NCI-H1048 (cell line): Measurements from ENCODE around the gene HIVEP3.

ENCODE experiments used
- DNase-seq: peaks from one replicate; lab custom pipeline; 2025; lab: John Stamatoyannopoulos, UW

The HIVEP3 gene

DNA sequence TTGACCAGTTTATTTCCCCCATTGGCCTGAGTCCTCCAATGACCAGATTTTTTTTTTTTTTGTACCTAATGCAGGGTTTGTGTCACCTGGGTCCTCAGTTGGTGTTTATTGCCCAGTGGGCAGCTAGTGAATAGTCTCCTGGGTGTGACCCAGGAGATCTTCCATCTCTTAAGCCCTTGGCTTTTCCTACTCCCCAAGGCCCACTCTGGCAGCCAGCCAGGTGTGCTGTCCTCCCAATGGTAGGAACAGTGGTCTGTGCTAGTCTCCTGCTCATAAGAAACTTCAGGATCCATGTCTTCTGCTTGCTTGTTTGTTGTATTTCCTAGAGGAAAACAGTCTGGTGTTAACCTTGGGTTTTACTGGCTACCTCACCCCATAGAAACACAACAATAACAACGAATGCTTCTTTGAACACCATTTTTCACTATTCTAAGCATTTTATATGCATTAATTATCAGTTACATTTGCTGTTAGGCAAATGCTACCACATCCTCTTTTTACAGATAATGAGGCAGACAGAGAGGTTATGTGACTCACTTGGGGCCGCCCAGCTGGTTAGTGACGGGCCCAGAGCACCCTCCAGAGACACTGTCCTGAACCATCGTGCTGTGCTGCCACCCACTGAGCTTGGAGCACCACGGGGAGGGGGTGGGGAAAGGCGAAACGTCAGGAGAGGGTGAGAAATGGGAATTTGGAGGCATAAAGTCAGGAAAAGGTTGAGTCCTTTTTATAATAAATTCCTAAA, 107.5 kb downstream of the HIVEP3 start:
- DNase-seq = no peak

- no peak for DNase-seq
These were observed 108.3 kb downstream of the HIVEP3 start for GRCh38 chr1:41810446-41810845.

- no peak for DNase-seq
These were observed 109.0 kb downstream of the HIVEP3 start for GRCh38 chr1:41809692-41810091.

DNA sequence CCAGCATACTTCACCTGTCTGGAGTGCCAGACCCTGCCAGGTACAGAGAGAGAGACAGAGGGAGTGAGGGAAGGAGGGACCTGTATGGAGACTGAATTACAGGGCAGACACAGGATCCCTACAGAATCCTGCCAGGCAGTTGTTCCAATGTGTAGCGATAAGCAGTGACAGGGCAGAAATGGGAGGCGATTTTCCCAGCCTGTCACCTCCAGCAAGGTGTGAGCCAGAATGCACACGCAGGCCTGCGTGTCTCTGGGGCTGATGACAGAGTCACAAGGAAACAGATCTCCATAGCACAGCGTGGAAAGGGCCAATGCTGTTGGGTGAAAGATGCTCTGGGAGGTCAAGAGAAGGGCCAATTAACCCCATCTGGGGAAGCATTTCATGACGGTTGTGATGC, 111.3 kb downstream of the HIVEP3 start:
- DNase-seq = no peak

DNA sequence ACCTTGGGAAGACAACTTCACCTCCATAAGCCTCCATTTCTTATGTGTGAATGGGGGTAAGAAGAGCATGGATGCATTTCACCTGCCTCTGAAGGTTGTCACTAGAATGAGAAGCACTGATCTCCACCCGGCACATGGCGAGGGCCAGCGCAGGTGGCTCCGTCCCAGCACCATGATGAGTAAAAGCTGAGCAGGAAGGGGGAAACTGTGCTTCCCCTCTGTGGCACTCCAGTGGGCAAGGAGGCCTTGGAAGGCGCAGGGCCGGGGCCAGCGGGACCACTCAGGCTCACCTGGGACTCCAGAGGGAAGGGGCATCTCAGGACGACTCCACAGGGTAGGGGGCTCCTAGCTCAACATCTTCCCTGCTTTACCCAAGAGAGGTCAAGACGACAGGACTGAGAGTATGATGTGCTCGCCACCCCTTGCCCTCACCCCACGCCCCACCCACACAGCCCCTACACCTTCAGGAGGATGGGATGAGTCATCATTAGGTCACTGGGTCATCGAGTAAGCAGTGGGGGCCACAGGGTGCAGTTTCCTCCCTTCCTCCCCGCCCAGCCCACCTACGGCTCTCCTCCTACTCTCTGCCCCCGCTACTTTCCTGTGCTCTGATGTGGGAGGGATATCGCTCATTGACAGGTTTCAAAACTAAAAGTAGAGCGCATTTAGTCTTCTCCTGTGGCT, 112.1 kb downstream of the HIVEP3 start:
- DNase-seq = no peak

- DNase-seq = no peak
These were observed 112.8 kb downstream of the HIVEP3 start for GRCh38 chr1:41805771-41806471.

DNA sequence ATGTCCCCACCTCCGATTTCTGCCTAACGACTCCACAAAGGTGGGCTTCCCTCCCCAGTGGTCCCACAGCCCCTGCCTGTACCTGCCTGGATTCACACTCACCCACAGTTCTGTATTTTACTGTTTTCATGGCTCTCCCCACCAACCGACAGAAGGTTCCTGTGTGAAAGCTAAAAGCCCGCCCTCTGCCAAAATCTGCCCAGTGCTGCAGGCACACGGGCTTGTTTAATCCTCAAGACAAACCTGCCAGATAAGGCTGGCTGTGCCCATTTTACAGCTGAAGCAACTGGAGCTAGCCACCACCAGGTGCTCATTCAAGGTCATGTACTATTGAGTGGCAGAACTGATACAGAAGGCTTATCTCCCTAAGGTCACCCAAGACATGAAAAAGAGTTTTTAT, 114.5 kb downstream of the HIVEP3 start:
- DNase-seq = no peak

GRCh38 chr1:41803656-41804055, 115.1 kb downstream of the HIVEP3 start:
- DNase-seq = no peak

DNA sequence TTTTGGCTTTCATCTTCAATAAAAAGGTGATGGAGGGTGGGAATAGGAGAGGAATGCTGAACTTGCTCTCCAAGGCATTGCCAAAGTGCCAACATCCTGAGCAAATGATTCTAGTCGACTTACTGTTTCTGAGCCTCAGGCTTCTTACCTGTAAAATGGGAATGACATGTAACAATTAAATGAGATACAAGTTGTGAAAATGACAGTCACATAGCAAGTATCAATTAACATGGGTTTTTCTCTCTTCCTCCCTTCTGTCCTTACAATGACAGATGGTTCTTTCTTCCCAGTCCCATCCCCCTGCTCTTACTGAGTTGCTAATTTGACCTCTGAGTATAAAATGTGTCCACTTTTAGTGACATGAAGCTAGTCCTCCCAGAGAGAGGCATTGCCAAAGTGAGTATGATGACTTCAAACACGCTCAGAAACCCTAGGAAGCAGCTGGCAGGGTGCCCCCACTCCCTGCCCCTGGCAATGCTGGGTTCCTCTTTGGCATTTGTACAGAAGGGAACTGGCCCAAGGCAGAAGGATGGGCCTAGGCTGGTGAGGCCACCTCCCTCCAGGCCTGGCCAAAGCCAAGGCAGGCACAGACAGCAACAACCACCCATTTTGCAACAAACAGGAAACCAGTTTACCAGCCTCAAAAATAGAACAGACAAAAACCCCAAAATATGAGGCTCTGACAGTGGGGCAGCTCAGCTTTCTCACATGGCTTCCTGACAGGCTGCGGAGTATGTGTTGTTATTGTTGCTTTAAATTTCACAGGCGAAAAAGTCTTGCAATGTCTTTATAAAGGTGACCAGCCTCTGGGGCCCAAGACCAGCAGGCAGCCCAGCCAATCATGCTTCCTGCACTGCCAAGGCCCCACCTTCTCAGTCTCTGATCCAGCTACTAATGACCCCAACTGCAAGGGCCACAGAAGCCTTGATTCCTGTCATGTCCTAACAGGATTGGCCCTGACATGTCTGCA, 115.9 kb downstream of the HIVEP3 start:
- DNase-seq = no peak

- DNase-seq = no peak
These were observed 118.4 kb downstream of the HIVEP3 start for GRCh38 chr1:41800311-41800829.

GRCh38 chr1:41799723-41800122, 119.0 kb downstream of the HIVEP3 start:
- no peak for DNase-seq

DNA sequence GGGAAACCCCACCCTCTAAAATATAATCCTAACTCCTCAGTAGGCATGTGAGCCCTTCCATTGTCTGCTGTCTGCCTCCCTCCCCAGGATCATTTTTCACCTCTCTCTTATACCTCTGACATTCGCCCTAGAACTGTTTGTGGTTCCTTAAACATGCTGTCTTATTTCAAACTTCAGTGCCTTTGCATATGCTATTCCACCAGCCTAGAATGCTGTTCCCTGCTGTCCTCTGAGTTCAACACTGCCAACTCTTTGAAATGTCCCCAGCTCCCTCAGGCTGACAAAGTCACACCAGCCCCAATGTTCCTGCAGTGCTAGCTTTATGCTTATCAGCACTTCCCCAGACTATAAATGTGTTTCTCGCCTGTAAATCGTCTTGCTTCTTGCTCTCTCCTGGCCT, 119.5 kb downstream of the HIVEP3 start:
- no peak for DNase-seq

DNA sequence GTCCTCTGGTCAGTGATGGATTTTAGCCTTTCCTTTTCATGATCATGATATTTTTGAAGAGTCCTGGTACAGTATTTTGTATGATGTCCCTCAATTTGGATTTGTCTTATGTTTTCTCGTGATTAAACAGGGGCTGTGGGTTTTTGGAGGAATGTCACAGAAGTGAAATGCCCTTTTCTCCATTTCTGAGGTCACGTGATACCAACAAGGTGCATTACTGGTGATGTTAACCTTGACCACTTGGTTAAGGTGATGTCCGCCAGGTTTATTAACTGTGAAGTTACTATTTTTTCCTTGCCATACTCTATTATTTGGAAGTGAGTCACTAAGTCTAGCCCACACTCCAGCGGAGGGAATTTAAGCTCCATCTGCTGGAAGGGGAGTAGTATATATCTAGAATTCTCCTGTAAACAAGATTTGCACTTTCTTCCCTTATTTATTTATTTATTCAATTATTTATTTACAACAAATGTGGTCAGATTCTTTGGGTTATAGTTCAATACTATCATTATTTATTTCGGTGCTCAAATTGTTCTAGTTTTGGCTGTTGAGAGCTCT, 123.4 kb downstream of the HIVEP3 start:
- no peak for DNase-seq

DNA sequence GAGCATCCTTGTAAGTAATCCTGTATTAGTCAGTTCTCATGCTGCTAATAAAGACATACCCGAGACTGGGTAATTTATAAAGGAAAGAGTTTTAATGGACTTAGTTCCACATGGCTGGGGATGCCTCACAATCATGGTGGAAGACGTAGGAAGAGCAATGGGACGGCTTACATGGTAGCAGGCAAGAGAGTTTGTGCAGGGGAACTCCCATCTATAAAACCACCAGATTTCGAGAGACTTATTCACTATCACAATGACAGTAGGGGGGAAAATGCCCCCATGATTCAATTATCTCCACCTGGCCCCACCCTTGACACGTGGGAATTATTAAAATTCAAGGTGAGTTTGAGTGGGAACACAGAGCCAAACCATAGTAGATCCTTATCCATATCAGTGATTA, 124.7 kb downstream of the HIVEP3 start:
- DNase-seq = no peak

DNA sequence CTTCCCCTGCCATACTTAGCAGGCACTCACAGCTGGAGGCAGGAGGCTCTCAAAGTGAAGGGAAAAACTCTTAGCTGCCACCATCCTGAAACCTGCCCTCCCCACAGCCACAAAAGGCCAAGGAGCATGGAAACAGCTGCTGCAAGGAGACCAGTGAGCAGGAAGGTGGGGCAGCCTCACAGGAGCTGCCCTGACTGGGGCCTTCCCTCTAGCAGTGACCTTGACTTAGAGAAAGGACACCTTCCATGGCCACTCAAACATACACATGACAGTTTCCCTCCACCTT, 126.3 kb downstream of the HIVEP3 start:
- no peak for DNase-seq

DNA sequence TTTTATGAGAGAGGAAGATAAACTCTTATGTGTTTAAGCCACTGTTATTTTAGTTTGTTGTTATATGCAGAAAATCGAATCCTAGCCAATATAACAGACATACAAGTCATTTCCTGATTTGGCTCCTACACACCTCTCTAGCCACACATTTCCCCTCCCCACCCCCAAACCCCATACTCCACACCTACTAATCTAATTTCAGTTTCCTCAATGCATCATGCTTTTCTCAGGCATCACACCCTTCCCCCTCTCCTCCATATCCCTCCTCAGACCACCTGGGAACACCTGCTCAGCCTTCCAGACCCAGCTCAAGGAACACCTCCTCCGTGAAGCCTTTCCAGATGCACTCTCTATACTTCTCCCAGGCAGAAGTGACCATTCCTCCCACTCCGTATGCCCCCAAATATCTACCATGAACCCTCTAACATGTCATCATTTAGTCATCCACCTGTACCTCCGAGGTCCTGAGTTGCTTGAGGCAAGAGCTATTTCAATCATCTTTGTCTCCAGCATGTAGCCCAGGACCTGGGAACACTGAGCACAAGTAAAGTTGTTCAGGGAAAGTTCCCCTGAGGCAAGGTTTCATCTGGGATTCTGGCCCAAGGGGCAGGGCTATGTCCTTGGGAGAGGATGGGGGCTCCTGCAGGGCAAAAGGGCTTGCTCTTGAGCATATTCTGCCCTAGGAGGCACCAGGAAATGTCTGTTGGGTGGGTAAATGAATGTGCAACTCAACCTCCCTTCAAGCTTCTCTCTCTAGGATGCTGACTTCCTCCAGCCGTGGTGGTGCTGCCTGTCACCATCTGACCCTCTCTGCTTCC, 126.8 kb downstream of the HIVEP3 start:
- no peak for DNase-seq

DNA sequence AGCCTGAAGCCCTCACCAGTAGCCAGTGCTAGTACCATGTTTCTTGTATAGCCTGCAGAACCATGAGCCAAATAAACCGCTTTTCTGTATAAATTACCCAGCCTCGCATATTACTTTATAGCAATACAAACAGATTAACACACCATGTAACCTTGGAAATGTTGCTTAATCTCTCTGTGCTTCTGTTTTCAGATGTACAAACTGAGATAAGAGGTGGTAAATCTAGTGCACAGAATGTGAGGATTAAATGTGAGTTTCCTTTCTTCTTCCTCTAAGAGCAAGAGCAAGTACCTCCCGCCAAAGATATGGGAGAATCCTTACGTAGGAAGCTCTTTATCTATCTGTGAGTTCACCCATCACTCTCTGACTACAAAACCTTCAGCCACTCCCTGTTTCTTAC, 128.4 kb downstream of the HIVEP3 start:
- DNase-seq = no peak

GRCh38 chr1:41789661-41790330, 128.9 kb downstream of the HIVEP3 start:
- DNase-seq = no peak

DNA sequence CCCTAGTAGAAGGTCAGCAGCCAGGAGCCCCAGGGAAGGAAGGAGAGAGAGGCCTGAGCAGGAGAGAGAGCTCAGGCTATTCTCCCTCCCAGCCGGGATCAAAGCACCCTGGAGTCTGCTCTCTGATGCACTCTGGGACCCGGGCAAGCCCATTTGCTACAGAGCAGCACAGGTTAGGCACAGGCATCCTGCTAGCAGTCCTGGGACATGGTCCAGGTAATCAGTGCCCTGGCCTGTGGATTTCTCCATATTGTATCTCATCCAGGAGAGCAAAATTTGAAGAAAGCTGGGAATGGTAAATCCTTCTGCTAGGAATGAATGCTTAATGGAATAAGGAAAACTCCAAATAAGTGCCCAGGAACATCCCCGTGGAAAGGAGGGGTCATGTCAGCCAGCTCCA, 130.3 kb downstream of the HIVEP3 start:
- no peak for DNase-seq
